IPS DF 19.7 (cell line): ENCODE data around the gene COL4A1.

ENCODE experiments used
- DNase-seq: peaks from one replicate; pipeline ENCODE4 v3.0.0-alpha.2; 2013; ENCODE audit warnings: low read depth, low spot score

The COL4A1 gene

GRCh38 chr13:110341445-110342244, 34.7 kb upstream of the COL4A1 start:
- no peak for DNase-seq

- no peak for DNase-seq
Measured at GRCh38 chr13:110340812-110341444, 34.0 kb upstream of the COL4A1 start.

GRCh38 chr13:110339975-110340550, 33.1 kb upstream of the COL4A1 start:
- no peak for DNase-seq

GRCh38 chr13:110339263-110339662, 32.3 kb upstream of the COL4A1 start:
- no peak for DNase-seq

GRCh38 chr13:110338441-110339101, 31.6 kb upstream of the COL4A1 start:
- DNase-seq = no peak

- DNase-seq = no peak
Measured at GRCh38 chr13:110337247-110337646, 30.3 kb upstream of the COL4A1 start.

GRCh38 chr13:110336681-110337080, 29.7 kb upstream of the COL4A1 start:
- DNase-seq = no peak

- no peak for DNase-seq
Measured at GRCh38 chr13:110336108-110336507, 29.2 kb upstream of the COL4A1 start.

GRCh38 chr13:110334841-110335490, 28.0 kb upstream of the COL4A1 start:
- no peak for DNase-seq

- no peak for DNase-seq
Measured at GRCh38 chr13:110334256-110334655, 27.3 kb upstream of the COL4A1 start.

GRCh38 chr13:110333837-110334236, 26.9 kb upstream of the COL4A1 start:
- no peak for DNase-seq

GRCh38 chr13:110332750-110333149, 25.8 kb upstream of the COL4A1 start:
- DNase-seq = no peak

GRCh38 chr13:110331362-110331761, 24.4 kb upstream of the COL4A1 start:
- no peak for DNase-seq

- DNase-seq = no peak
Measured at GRCh38 chr13:110330491-110331011, 23.6 kb upstream of the COL4A1 start.

- no peak for DNase-seq
Measured at GRCh38 chr13:110329798-110330461, 23.0 kb upstream of the COL4A1 start.

GRCh38 chr13:110329258-110329657, 22.3 kb upstream of the COL4A1 start:
- no peak for DNase-seq

GRCh38 chr13:110328573-110328972, 21.6 kb upstream of the COL4A1 start:
- DNase-seq = no peak

- no peak for DNase-seq
Measured at GRCh38 chr13:110327051-110327721, 20.2 kb upstream of the COL4A1 start.

GRCh38 chr13:110326263-110326904, 19.4 kb upstream of the COL4A1 start:
- no peak for DNase-seq
